GM19239 (cell line): ENCODE results near the gene UBAP1L.
"Not testable (repeated sequence)": the region's sequence is repeated elsewhere in the genome, so short reads cannot be mapped to it uniquely, and the experiment has no call there.

Source experiments
- DNase-seq: peaks from one replicate; pipeline ENCODE4 v3.0.0; 2011; ENCODE audit warnings: low spot score; ENCODE audit not compliant: insufficient read length
- FAIRE-seq: peaks from 2 replicates; lab custom pipeline; 2011; peaks lifted over from hg19 to GRCh38; lab: Jason Lieb, UNC

Gene UBAP1L

DNA sequence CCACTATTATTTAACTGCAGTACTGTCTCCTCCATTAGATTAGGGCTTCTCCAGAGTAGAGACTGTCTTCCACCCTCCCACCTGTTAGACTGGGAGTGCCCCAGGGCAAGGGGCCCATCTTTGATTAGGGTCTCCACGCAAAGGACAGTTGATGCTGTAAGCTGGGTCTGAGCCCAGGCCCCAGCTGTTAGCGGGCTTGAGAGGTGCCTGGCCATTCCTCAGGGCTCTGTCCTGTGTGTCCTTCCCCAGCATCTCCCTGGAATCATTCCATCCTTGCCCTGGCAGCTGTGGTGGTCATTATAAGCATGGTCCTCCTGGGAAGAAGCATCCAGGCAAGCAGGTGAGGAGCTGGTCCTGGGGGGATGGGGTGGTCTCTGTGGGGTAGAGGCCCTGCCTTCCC lies 63.7 kb downstream of the UBAP1L start:
- DNase-seq (no peak), FAIRE-seq (no peak)

DNA sequence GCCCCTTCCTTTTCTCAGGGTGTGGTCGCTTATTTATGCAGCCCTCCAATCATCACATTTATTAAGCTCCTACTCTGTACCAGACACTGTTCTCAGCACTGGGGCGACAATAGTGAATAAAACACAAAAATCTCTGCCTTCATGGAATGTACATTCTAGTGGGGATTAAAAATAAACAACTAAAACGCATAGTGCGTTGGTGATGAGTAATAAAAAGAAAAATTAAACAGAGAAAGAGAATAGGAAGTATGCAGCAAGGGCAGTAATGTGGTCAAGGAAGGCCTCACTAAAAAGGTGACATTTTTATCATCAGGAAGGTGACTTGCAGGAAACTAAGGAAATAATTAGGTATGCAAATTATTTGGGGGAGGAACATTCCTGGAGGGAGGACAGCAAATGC lies 64.7 kb downstream of the UBAP1L start:
- FAIRE-seq: no peak
- no peak for DNase-seq

DNA sequence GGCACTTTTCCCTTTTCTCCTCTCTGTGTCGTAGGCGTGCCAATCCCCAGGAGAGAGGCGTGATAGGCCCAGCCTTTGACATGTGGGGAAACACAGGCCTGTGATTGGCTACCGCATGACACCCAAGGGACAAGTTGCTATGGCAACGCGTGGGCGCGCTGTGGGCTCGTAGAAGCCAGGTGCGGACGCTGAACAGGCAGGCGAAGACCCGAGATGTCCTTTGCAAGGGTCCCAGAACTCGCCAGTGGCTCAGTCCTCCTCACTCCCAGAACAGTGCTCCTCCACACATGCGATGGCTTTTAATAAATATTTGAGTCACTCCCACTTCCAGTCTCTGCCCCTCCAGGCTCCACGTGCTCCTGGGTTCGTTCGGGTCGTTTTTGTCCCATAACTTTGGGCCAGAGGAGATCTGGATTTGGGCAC lies 65.6 kb downstream of the UBAP1L start:
- DNase-seq: peak; percentile 91
- FAIRE-seq: peak; percentile 86

DNA sequence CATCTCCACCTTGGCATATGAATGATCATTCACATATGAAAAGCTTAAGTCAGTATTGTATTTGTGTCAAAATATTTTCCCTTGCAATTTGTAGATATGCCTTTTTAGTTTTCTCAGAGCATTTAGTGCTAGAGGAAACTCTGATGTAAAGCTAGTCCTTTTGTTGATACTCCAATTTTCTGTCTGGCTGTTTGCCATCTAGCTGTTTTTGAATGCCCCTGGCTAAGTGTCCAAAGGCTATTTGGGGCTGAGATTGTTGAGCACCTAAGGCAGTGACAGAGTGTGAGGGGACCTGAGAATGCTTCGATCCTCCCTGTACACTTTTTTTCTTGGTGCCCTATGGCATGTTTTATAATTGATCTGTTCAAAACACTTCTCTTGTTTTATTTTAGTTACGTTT lies 66.8 kb downstream of the UBAP1L start:
- DNase-seq: no peak
- no peak for FAIRE-seq

DNA sequence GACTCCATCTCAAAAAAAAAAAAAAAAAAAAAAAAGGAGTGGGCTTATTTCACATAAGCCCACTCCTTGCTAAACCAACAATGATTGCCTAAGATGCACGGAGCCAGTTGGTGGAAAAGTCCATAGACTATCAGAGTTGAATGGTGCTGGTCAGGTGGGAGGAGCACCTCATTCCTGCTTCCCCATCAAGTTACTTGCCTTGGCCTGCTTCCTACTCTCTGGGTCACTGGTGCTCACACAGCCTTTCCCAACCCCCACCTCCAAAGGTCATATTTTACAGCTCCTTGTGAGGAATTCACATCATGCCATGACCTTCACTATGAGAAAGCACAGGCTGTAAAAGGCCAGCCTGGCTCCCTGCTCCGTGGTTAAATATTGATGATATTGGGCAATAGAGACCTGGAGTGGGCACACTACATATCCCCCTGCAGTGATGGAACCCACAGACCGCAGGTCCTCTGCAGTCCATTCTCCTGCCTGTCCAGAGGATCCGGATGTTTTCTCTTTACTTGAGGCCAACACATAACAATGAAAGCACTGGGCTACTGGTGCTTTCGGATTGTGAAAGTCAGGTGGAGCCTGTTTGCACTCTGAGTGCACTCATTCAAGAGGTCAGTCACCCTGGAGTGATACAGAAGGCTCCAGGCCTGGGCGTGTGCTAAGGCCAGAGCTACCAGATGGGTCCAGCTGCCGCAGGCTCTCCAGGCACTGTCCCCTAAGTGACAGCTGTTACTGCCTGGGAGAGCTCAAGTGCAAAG lies 70.1 kb downstream of the UBAP1L start, which contains the start of gene SLC51B:
Gene SLC51B (plus strand): TSS at position 664 of the 758 bp plus-strand sequence. CDS start 4,618 bp downstream, outside the sequence.
- no peak for DNase-seq

DNA sequence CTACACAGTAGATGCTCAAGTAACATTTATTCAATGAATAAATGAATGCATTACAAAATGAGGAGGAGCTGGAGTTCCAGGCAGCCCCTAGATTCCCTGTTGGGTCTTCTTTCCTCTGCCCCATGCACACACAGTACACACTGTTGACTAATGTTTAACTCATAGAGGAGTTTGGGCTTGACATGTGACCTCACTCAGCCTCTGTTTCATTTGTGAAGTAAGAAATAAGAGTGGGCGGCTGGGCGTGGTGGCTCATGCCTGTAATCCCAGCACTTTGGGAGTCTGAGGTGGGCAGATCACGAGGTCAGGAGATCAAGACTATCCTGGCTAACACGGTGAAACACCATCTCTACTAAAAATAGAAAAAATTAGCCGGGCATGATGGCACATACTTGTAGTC lies 70.8 kb downstream of the UBAP1L start:
- FAIRE-seq, DNase-seq: not testable (repeated sequence)

More for the DNA sequence above, 70.1 kb downstream of the UBAP1L start, which contains the start of gene SLC51B:
- no peak for FAIRE-seq

DNA sequence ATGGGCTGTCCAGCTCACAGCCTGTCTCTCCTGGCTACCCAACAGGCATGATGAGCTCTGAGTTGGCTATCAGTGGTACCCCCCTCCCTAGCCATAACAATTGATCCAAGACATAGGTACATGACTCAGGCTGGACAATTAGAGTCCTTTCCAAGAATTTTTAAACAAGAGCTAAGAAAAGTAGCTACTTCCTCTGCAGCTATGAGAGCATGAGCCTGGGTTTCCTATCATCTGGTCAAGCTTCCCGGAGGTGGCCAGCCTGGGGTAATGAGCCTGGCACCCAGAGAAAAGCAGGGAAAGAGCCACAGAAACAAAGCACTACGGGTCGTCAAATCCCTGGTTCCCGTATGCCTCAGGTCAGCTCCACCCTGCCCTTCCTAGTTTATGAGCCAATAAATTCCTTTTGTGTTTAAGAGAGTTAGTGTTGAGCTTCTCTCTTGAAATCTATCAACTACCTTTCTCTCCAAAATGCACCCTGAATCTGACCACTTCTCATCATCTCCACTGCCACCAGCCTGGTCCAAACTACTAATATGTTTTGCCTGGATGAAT lies 72.1 kb downstream of the UBAP1L start:
- DNase-seq (no peak), FAIRE-seq (no peak)
